H1 (cell line): ENCODE results near the gene PCDHGB3.
A peak's percentile ranks its signal among the peaks of the same experiment; 100 is the strongest.

Source experiments
- CREB1 ChIP-seq: IDR thresholded peaks from 2 replicates; pipeline ENCODE4 v1.6.1; 2012; ENCODE audit warnings: inconsistent platforms
- CTCF ChIP-seq, 3 experiments: IDR thresholded peaks; 1 replicate in 2 of 3; 2 replicates in 1 of 3; pipeline versions ENCODE4 v1.5.1 to v1.6.1; 2011; ENCODE audit warnings: low read length in 3 of 3, mild to moderate bottlenecking in 3 of 3, inconsistent platforms in 2 of 3, low read depth in 1 of 3, moderate library complexity in 1 of 3; ENCODE audit not compliant: insufficient read depth in 1 of 3; ENCODE audit errors: control extremely low read depth in 1 of 3
- GABPA ChIP-seq: IDR thresholded peaks from 2 replicates; pipeline ENCODE4 v1.6.1; 2011; ENCODE audit warnings: mild to moderate bottlenecking, low read length, moderate library complexity, borderline replicate concordance; ENCODE audit not compliant: insufficient read depth
- NRF1 ChIP-seq: IDR thresholded peaks from 2 replicates; pipeline ENCODE4 v1.6.1; 2011; ENCODE audit warnings: mild to moderate bottlenecking, low read depth, low read length, improper control_type of control experiment
- POLR2A ChIP-seq, 2 experiments: IDR thresholded peaks; 1 replicate in 1 of 2; 2 replicates in 1 of 2; pipeline ENCODE4 v1.6.1; 2011; ENCODE audit warnings: low read depth in 2 of 2, low read length in 2 of 2, mild to moderate bottlenecking in 2 of 2; ENCODE audit errors: control extremely low read depth in 1 of 2
- POLR2AphosphoS5 ChIP-seq: IDR thresholded peaks from 2 replicates; pipeline ENCODE4 v1.6.1; 2011; ENCODE audit warnings: low read depth, low read length
- TAF1 ChIP-seq: IDR thresholded peaks from 2 replicates; pipeline ENCODE4 v1.6.1; 2011; ENCODE audit warnings: mild to moderate bottlenecking, low read depth, low read length
- TAF7 ChIP-seq: optimal IDR thresholded peaks from 2 replicates; pipeline ENCODE3; 2011; ENCODE audit warnings: low read depth, mild to moderate bottlenecking, inconsistent platforms, low read length, moderate library complexity, borderline replicate concordance
- USF2 ChIP-seq: IDR thresholded peaks from 2 replicates; pipeline ENCODE4 v1.6.1; 2011; ENCODE audit warnings: low read length, improper control_type of control experiment

- no peak for TF ChIP-seq GABPA
- peak; percentile 14 to 28 (median 24); a peak in 3 of 4 replicates for TF ChIP-seq CTCF (IDR thresholded peaks at IDR 0.05; ENCODE audit: control extremely low read depth in 1 of 3, insufficient read depth in 1 of 3, low read depth in 1 of 3, low read length in 3 of 3)
- TF ChIP-seq TAF1: no peak
- no peak for TF ChIP-seq NRF1
- TF ChIP-seq POLR2A (IDR thresholded peaks at IDR 0.05; ENCODE audit: control extremely low read depth in 1 of 2, low read depth in 2 of 2, low read length in 2 of 2): no peak
- TF ChIP-seq USF2: no peak
- TF ChIP-seq TAF7: no peak
- TF ChIP-seq POLR2AphosphoS5: no peak
- no peak for TF ChIP-seq CREB1
Observed at GRCh38 chr5:141369994-141370848, at the start of gene PCDHGB3.
